ENCODE results near the gene MCF2L.
A peak's percentile ranks its signal among the peaks of the same experiment; 100 is the strongest.
"Not testable (repeated sequence)": the region's sequence is repeated elsewhere in the genome, so short reads cannot be mapped to it uniquely, and the experiment has no call there.

Gene MCF2L

GRCh38 chr13:113095146-113096051 lies 126.4 kb downstream of the MCF2L start:
- TF ChIP-seq CTCF (conservative IDR thresholded peaks at IDR 0.05; ENCODE audit: low read length): no peak
- no peak for DNase-seq (ENCODE audit: low read depth)
- no peak overlapping the region for H3K4me3 ChIP-seq (ENCODE audit: low read length)

- TF ChIP-seq CTCF (conservative IDR thresholded peaks at IDR 0.05; ENCODE audit: low read length): no peak
- DNase-seq (ENCODE audit: low read depth): no peak
- no peak overlapping the region for H3K4me3 ChIP-seq (ENCODE audit: low read length)
These were observed 127.2 kb downstream of the MCF2L start for GRCh38 chr13:113096052-113096744.

- no peak overlapping the region for H3K4me3 ChIP-seq (ENCODE audit: low read length)
- no peak for DNase-seq (ENCODE audit: low read depth)
- TF ChIP-seq CTCF (conservative IDR thresholded peaks at IDR 0.05; ENCODE audit: low read length): no peak
These were observed 127.8 kb downstream of the MCF2L start for GRCh38 chr13:113096745-113097305.

- no peak for DNase-seq (ENCODE audit: low read depth)
- no peak for TF ChIP-seq CTCF (conservative IDR thresholded peaks at IDR 0.05; ENCODE audit: low read length)
- H3K4me3 ChIP-seq (ENCODE audit: low read length): no peak overlapping the region
These were observed 128.6 kb downstream of the MCF2L start for GRCh38 chr13:113097651-113098050.

- TF ChIP-seq CTCF (conservative IDR thresholded peaks at IDR 0.05; ENCODE audit: low read length): no peak
- peak overlapping the region; percentile 25 for H3K4me3 ChIP-seq (ENCODE audit: low read length)
- DNase-seq (ENCODE audit: low read depth): peak; percentile 56
These were observed 129.2 kb downstream of the MCF2L start for GRCh38 chr13:113098162-113098732.

GRCh38 chr13:113099142-113099541 lies 130.1 kb downstream of the MCF2L start:
- no peak for DNase-seq (ENCODE audit: low read depth)
- no peak overlapping the region for H3K4me3 ChIP-seq (ENCODE audit: low read length)
- TF ChIP-seq CTCF (conservative IDR thresholded peaks at IDR 0.05; ENCODE audit: low read length): no peak

GRCh38 chr13:113102302-113102701 lies 133.3 kb downstream of the MCF2L start:
- not testable (repeated sequence) for DNase-seq (ENCODE audit: low read depth); H3K4me3 ChIP-seq (ENCODE audit: low read length)

Measured in AG10803 (cell line).